K562 (cell line): ENCODE results near the gene SCP2. TPM values are rescaled to one million over a fixed set of nuclear protein-coding genes. Genes with fewer than 3 reads are reported as not detected.

Experiments used
- CHAMP1 ChIP-seq: fragments of 450-650 bp; IDR thresholded peaks from 2 replicates; pipeline ENCODE4 v1.6.1; 2016; ENCODE audit warnings: mild to moderate bottlenecking
- E2F6 ChIP-seq, 2 experiments: IDR thresholded peaks; 2 replicates each; pipeline ENCODE4 v1.6.1; 2011; ENCODE audit warnings: borderline replicate concordance in 1 of 2, control low read depth in 1 of 2, low read depth in 1 of 2, low read length in 1 of 2, mild to moderate bottlenecking in 1 of 2, mixed read lengths in 1 of 2, moderate library complexity in 1 of 2; ENCODE audit not compliant: insufficient read depth in 1 of 2, insufficient read length in 1 of 2, poor library complexity in 1 of 2, severe bottlenecking in 1 of 2; ENCODE audit errors: extremely low read depth in 1 of 2
- EP300 ChIP-seq: IDR thresholded peaks from 2 replicates; pipeline ENCODE4 v1.6.1; 2012; ENCODE audit warnings: low read length, improper control_type of control experiment
- HBP1 ChIP-seq: fragments of 450-650 bp; formaldehyde crosslinking; IDR thresholded peaks from 2 replicates; pipeline ENCODE4 v1.4.0; 2022; ENCODE audit warnings: missing genetic modification characterization
- KLF10 ChIP-seq: fragments of 250-450 bp; sonication (Bioruptor Pico); IDR thresholded peaks from 2 replicates; pipeline ENCODE4 v1.6.1; 2021; ENCODE audit warnings: matching md5 sums
- MAX ChIP-seq: sonication (generic); formaldehyde crosslinking; IDR thresholded peaks from 2 replicates; pipeline ENCODE4 v1.9.0; 2022; ENCODE audit warnings: mild to moderate bottlenecking, missing genetic modification reagents
- REST ChIP-seq, 2 experiments: fragments of 450-650 bp; formaldehyde crosslinking in 1 of 2; IDR thresholded peaks; 2 replicates each; pipeline versions ENCODE4 v1.4.0 to v1.6.1; 2014 to 2020; ENCODE audit warnings: mild to moderate bottlenecking in 2 of 2, borderline replicate concordance in 1 of 2, low read depth in 1 of 2
- SP1 ChIP-seq: sonication (generic); formaldehyde crosslinking; IDR thresholded peaks from 2 replicates; pipeline ENCODE4 v1.8.1; 2022; ENCODE audit warnings: mild to moderate bottlenecking, missing genetic modification reagents
- THRAP3 ChIP-seq: fragments of 450-650 bp; IDR thresholded peaks from 2 replicates; pipeline ENCODE4 v1.6.1; 2016; ENCODE audit warnings: mild to moderate bottlenecking, inconsistent platforms, borderline replicate concordance
- ZNF134 ChIP-seq: fragments of 250-450 bp; sonication (Bioruptor Pico); conservative IDR thresholded peaks from 2 replicates; pipeline ENCODE4 v1.4.0; 2020
- ZNF449 ChIP-seq: fragments of 250-450 bp; sonication (Bioruptor Pico); IDR thresholded peaks from 2 replicates; pipeline ENCODE4 v1.8.0; 2022; ENCODE audit warnings: moderate library complexity, mild to moderate bottlenecking, inconsistent platforms
- polyA plus RNA-seq, 8 experiments: library from polyadenylated mRNA; depleted of rRNA in 4 of 8; stranded (reverse) in 5 of 8; unstranded in 3 of 8; fragments of >200 nt; fragmentation: Nextera tagmentation in 2 of 8; fragmentation: Illumina TruSeq in 1 of 8; extraction: Ambion mirVana in 2 of 8; extraction: Trizol in 1 of 8; gene quantifications; 2 replicates each; pipeline versions ENCODE4 v1.2.1 to v1.2.3, GENCODE V29; 2011 to 2014; ENCODE audit warnings: inconsistent platforms in 1 of 8, missing spikeins in 1 of 8
- total RNA-seq, 7 experiments: library from RNA; depleted of rRNA in 6 of 7; stranded (reverse); fragments of >200 nt in 6 of 7; fragmentation: Illumina TruSeq in 2 of 7; extraction: Trizol in 2 of 7; gene quantifications; 2 replicates each; pipeline versions ENCODE4 v1.2.1 to v1.2.3, GENCODE V29; 2011 to 2021; ENCODE audit warnings: low replicate concordance in 1 of 7

Gene SCP2
- total and polyA plus RNA-seq, 9 of the 15 experiments (the other 6 are each of a cell fraction or from before 2014, with no cell fraction given): 63.8 to 258 (median 106) TPM

- TF ChIP-seq HBP1 (CRISPR knock-in tag) (0 out of 2 replicates have a peak, but pooled peaks have one; percentile 25), ZNF134 (CRISPR knock-in tag) (no peak), EP300 (peak; percentile 71), MAX (CRISPR knock-in tag) (peak; percentile 89), E2F6 (IDR thresholded peaks at IDR 0.05; ENCODE audit: borderline replicate concordance in 1 of 2, extremely low read depth in 1 of 2, insufficient read depth in 1 of 2, insufficient read length in 1 of 2, low read depth in 1 of 2, low read length in 1 of 2, poor library complexity in 1 of 2, severe bottlenecking in 1 of 2) (peak; percentile 76 to 79), CHAMP1 (peak; percentile 75; the same call in 1 of the 2 replicates), REST (IDR thresholded peaks at IDR 0.05; ENCODE audit: borderline replicate concordance) (peak; percentile 73), REST (CRISPR knock-in tag; IDR thresholded peaks at IDR 0.05; ENCODE audit: low read depth) (no peak), ZNF449 (CRISPR knock-in tag) (no peak), SP1 (CRISPR knock-in tag) (no peak), THRAP3 (no peak), KLF10 (CRISPR knock-in tag) (no peak)
Measured at GRCh38 chr1:52913537-52913936, 13.5 kb upstream of the SCP2 start (continued).
